ENCODE data around the gene MAPK8.
"Not testable (repeated sequence)": the region's sequence is repeated elsewhere in the genome, so short reads cannot be mapped to it uniquely, and the experiment has no call there.

Gene MAPK8

DNA sequence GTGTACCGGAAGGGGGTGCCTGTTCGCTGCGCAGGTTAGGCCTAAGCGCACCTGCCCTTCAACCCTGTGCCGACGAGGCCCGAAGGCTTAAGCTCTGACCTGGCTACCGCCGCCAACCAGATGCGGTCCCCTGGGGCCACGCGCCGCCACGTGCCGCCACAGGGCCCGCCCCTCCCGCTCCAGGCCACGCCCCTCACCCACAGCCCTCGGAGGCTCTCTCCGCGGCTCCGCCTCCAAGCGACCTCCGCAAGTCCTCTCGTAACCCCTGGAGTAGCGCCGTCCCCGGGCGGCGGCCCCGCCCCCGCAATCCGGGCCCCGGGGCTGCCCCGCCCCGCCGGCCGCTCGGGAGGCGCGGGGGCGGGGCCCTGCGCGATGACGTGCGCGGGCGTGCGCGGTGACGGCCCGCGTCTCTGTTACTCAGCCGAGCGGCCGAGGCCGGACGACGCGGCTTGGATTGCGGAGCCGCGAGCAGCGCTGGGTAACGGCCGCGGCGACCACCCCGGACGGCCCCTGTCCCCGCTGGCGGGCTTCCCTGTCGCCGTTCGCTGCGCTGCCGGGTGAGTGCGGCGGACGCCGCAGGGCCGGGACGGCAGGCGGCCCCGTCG, at the start of gene MAPK8:
MAPK8 (plus strand) TSS at position 413 of the 605 bp plus-strand sequence. CDS start 94,984 bp downstream, outside the sequence.
- DNase-seq (ENCODE audit: low read depth in 2 of 2) = peak; percentile 85 to 86

DNA sequence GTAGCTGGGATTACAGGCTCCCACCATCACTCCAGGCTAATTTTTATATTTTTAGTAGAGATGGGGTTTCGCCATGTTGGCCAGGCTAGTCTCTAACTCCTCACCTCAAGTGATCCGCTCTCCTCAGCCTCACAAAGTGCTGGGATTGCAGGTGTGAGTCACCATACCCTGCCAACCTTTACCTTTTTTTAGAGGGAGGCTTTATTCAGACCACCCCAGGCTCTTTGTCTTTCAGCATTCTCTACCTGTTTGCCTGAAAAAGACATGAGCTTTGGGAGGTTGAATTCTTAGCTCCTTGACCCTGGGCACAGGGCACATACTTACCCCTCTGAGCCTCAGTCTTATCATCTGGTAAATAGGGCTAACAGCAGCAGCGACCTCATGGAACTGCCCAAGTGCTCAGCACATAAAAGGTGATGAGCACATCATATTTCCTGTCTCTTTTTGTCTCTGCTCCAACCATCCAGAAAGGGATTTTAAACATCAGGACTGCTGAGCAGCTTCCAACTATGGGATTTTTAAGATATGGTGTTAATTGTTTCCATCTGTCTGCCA, 49.0 kb upstream of the MAPK8 start:
- DNase-seq (ENCODE audit: low read depth in 2 of 2) = no peak

DNA sequence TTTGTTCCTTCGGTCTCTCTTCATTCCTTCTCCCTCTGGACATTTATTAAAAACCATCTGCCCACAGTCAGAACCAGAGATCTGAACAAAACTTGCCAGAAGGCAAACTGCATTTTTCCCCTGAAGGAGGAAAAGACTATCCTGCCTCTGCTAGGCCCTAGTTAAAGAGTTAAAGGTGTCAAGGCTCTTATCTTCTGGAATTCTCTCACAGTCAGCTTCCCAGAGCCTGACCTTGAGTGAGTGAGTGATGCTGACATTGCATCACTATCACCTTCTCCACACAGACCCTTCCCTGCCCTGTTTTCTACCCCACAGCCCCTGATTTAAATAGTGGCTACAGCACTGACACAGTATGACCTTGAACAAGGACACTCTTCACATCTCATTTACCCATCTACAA, 48.4 kb upstream of the MAPK8 start:
- no peak for DNase-seq (ENCODE audit: low read depth in 2 of 2)

- no peak for DNase-seq (ENCODE audit: low read depth in 2 of 2)
Observed at GRCh38 chr10:48266528-48266927, 39.9 kb upstream of the MAPK8 start.

DNA sequence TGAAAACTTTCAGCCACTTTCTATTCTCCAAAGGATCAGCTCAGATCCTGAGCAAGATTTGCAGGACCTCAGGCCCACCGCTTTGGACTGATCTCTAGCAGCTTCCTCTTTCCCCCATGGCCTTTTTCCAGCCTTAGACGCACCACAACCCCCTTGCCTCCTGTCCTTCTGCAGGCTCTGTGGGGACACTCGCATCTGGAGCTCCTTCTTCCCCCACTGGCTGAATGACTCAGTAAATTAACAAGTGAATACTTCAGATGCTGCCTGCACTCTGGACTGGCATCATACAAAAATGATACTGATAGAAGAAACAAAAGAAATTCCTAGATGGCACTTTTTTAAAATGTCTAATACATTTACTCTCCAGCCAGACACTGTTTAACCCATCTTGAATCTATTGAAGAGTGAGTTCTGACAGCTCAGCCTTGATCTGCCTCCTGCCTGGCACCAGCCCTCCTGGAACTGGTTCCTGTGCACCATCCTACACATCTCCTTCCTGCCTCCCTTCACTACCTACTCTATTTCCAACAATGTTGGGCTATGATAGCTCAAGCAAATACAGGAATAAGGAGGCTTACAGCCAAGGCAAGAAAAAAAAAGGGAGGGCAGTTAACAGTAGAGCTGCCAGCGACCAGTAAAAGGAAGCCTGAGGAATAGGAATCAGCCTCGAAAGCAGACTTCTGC, 35.3 kb upstream of the MAPK8 start:
- DNase-seq (ENCODE audit: low read depth in 2 of 2) = no peak

DNA sequence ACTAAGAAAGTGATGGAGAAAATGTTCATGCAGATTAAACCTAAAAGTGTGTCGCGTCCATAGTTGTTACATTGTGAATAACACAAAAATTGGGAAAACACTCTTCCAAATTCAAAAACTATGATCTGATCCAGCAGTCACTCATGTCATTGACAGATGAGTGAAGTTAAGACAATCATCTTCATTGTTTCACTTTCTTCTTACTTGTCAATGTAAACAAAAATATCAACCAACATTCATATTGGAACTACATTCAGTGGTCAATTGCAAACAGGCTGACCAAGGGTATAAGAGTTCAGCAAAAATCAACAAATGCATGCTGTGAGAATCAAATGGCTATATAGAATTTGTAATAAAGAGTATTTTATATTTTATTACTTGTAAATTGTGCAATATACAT, 33.8 kb upstream of the MAPK8 start:
- no peak for DNase-seq (ENCODE audit: low read depth in 2 of 2)

DNA sequence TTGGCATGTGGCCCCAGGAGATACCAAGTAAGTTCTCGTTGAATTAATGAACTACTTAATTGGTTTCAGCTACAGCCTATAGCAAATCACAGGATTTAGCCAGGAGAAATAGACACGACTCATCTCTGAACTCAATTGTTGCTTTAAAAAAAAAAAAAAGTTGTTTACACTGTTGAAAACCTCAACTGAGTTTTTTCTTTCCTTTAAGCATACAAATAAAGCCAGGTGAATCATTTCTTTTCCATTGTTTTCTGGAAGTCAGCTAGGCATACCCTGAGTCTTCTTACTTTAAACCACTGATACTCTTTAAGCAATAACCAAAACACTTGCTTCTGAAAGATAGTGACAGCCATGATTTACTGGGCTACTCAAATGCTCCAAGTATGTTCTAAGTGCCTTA, 32.7 kb upstream of the MAPK8 start:
- no peak for DNase-seq (ENCODE audit: low read depth in 2 of 2)

- DNase-seq (ENCODE audit: low read depth in 2 of 2) = no peak
Observed at GRCh38 chr10:48274636-48275035, 31.8 kb upstream of the MAPK8 start, which contains the start of gene FRMPD2. FRMPD2 (minus strand) TSS chr10:48274696; CDS start chr10:48274567, 129 bp downstream.

DNA sequence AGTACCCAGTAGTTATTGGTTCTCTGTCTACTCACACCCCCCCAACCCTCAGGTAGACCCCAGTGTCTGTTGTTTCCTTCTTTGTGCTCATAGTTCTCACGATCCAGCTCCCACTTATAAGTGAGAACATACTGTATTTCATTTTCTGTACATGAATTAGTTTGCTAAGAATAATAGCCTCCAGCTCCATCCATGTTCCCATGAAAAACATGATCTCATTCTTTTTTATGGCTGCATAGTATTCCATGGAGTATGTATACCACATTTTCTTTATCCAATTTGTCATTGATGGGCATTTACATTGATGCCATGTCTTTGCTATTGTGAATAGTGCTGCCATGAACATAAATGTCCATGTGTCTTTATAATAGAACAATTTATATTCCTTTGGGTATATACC, 29.4 kb upstream of the MAPK8 start:
- DNase-seq (ENCODE audit: low read depth in 2 of 2) = no peak

DNA sequence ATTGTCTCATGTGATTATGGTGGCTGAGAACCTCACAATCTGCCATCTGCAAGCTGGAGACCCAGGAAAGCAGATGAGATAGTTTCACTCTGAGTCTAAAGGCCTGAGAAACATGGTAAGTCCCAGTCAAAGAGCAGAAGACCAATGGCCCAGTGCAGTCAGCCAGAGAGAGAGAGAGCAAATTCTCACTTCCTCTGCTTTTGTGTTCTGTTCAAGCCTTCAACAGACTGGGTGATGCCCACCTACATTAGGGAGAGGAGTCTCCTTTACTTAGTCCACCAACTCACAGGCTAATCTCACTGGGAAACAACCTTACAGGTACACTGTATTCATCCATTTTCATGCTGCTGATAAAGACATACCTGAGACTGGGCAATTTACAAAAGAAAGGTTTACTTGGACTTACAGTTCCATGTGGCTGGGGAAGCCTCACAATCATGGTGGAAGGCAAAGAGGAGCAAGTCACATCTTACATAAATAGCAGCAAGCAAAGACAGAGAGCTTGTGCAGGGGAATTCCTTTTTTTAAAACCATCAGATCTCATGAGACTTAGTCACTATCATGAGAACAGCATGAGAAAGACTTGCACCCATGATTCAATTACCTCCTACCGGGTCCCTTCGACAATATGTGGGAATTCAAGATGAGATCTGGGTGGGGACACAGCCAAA, 27.3 kb upstream of the MAPK8 start:
- DNase-seq (ENCODE audit: low read depth in 2 of 2) = no peak

GRCh38 chr10:48281697-48282096, 24.8 kb upstream of the MAPK8 start:
- DNase-seq (ENCODE audit: low read depth in 2 of 2) = not testable (repeated sequence)

DNA sequence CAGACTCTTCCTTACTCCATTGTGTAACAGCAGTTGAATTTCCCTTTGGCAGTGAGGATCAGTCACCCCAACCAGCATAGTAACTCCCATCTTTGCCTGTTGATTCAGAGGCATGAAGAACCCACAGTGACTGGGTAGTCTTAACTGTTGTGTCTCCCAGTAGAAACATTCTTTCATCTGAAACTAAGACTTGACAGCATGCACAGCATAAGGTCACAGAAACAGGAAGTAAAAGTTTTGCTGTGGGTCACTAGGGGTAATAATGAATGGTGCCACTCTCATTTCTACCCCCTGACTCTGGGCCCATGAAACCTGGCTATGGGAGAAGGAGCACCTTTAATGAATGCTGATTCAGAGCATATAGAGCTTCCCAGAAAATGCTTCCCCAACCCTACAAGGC, 23.6 kb upstream of the MAPK8 start:
- no peak for DNase-seq (ENCODE audit: low read depth in 2 of 2)

DNA sequence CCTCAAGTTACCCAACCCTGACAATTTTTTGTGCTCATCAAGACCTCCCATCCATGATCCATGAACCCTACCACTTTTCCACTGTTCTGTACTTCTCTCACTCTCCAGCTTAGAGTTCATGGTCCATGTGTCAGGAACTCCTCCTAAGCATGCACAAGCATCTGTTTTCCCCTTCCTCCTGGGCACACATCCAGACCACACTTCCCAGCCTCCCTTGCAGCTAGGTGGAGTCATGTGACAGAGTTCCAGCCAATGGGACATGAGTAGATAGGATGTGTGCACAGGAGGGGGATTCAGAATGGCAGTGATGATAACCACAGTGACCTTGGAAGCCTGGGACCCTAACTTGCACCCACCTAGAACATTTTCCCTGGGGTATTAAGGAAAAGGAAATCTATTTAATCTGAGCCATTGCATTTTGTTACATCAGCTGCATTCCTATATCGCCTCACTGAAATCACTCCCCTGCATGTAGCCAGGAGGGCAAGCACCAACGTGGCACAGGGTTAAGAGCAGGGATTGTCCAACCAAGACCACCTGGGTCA, 22.4 kb upstream of the MAPK8 start:
- DNase-seq (ENCODE audit: low read depth in 2 of 2) = no peak

GRCh38 chr10:48284811-48285210, 21.7 kb upstream of the MAPK8 start:
- DNase-seq (ENCODE audit: low read depth in 2 of 2) = no peak

DNA sequence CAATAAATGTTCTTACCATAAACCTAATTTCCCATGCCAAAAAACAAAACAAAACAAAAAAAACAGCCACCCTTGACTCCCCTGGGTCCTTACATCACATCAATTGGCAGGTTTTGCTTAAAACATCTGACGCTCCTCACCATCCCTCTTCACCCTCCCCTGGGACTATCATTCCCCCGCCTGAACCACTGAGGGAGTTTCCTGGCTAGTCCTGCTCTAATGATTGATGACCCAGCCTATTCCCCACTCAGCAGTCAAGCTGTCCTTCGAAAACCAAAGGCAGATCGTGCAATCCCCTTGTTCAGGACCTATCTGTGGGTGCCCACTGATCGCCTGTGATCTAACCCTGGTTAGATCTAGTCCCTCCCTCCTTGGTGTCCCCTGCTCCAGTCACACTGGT, 20.8 kb upstream of the MAPK8 start:
- DNase-seq (ENCODE audit: low read depth in 2 of 2) = no peak

DNA sequence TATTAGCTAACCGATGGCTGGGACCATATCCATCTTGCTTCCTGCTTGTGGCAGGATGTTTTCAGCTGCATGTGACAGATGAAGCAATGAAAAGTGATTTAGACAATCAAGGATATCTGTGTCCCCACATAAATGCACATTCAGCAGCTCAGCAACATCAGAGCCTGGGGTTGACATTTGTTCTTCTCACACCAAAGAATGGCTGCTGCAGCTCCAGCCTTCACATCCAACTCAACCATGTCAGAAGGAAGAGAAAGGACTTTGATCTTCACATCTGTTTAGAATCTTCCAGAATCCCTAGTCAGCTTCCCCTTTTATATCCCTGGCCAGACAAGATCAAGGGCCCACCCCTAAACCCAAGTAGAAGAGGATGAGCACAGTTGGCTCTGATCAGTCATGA, 20.1 kb upstream of the MAPK8 start:
- no peak for DNase-seq (ENCODE audit: low read depth in 2 of 2)

GRCh38 chr10:48287417-48288391, 18.8 kb upstream of the MAPK8 start:
- no peak for DNase-seq (ENCODE audit: low read depth in 2 of 2)

- no peak for DNase-seq (ENCODE audit: low read depth in 2 of 2)
Observed at GRCh38 chr10:48288661-48289060, 17.8 kb upstream of the MAPK8 start.

- DNase-seq (ENCODE audit: low read depth in 2 of 2) = no peak
Observed at GRCh38 chr10:48289501-48290238, 16.8 kb upstream of the MAPK8 start.

- DNase-seq (ENCODE audit: low read depth in 2 of 2) = no peak
Observed at GRCh38 chr10:48290286-48290685, 16.2 kb upstream of the MAPK8 start.

DNA sequence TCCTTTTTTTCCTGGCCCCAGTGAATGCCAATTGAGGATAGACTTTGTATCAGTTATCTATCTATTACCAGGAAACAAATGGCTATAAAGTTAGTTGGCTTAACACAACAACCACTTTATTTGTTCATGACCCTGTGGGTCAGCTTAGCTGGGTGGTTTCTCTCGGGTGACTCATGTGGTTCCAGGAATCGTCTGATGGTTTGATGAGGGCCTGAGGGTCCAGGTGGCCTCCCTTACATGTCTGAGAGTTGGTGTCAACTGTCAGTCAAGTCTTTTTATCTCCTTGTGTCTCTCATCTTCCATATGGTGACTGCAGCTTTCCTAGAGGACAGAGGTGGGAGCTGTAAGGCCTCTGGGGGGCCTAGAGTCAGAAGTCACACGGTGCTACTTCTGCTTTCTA, 15.3 kb upstream of the MAPK8 start:
- DNase-seq (ENCODE audit: low read depth in 2 of 2) = no peak
